HL-60 (cell line): Measurements from ENCODE around the gene GREB1.

Experiments
- DNase-seq, 2 experiments: peaks; one replicate each; pipeline ENCODE4 v3.0.0-alpha.2; 2010 to 2020; ENCODE audit warnings: low read depth in 1 of 2, low spot score in 1 of 2
- H3K27ac ChIP-seq: fragments of 250-450 bp; sonication (Bioruptor Pico); replicated peaks from 2 replicates; pipeline ENCODE4 v1.5.1; 2020; ENCODE audit warnings: mild to moderate bottlenecking, moderate library complexity
- H3K27me3 ChIP-seq: fragments of 250-450 bp; sonication (Bioruptor Pico); 2 replicates; pipeline ENCODE4 v1.5.1; 2021; ENCODE audit warnings: mild to moderate bottlenecking, moderate library complexity; ENCODE audit not compliant: insufficient read depth, poor library complexity, severe bottlenecking
- H3K4me3 ChIP-seq: replicated peaks from 2 replicates; pipeline ENCODE4 v1.5.1; 2011; ENCODE audit warnings: mild to moderate bottlenecking, control low read depth, low read length; ENCODE audit not compliant: insufficient read depth
- GABPA ChIP-seq: IDR thresholded peaks from 2 replicates; pipeline ENCODE4 v1.6.1; 2012; ENCODE audit warnings: low read depth
- POLR2AphosphoS5 ChIP-seq: IDR thresholded peaks from 2 replicates; pipeline ENCODE4 v1.6.1; 2012; ENCODE audit warnings: low read depth
- SPI1 ChIP-seq: IDR thresholded peaks from 2 replicates; pipeline ENCODE4 v1.6.1; 2012; ENCODE audit warnings: low read depth, mild to moderate bottlenecking, borderline replicate concordance
- TF ChIP-seq, protein P1 (sequence below): IDR thresholded peaks from one replicate; pipeline ENCODE4 v1.5.1; 2011; ENCODE audit warnings: low read length, control low read depth, inconsistent platforms; ENCODE audit not compliant: insufficient read depth
- TF ChIP-seq, protein P2 (sequence below): IDR thresholded peaks from 2 replicates; pipeline ENCODE4 v1.6.1; 2012; ENCODE audit warnings: low read depth; ENCODE audit not compliant: insufficient replicate concordance

Gene GREB1

DNA sequence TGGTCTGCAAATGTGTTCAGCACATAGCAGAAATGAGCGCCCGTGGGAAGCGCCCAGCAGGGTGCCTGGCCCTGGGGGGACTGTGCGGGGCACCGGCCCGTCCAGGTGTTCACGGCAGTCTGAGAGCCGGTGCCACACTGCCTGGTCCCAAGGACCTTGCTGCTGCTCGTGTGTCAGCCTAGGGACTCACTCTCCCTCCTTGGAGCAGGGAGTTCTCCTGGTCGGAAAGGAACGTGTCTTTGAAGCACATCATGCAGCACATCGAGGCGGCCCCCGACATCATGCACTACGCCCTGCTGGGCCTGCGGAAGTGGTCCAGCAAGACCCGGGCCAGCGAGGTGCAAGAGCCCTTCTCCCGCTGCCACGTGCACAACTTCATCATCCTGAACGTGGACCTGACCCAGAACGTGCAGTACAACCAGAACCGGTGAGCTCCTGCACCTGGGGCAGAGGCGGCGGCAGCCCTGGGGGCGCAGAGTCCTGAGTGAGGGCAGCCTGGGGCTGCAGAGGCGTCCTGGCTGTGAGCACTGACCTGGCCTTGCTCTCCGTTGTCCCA, 100.2 kb downstream of the GREB1 start:
- Histone ChIP-seq H3K27ac (no peak overlapping the region), H3K4me3 (no peak overlapping the region), H3K27me3 (no peaks in the 10 kb centered on the region)
- DNase-seq, result no peak
- no peak for TF ChIP-seq POLR2AphosphoS5
- TF ChIP-seq GABPA, result no peak
- TF ChIP-seq, protein P1, sequence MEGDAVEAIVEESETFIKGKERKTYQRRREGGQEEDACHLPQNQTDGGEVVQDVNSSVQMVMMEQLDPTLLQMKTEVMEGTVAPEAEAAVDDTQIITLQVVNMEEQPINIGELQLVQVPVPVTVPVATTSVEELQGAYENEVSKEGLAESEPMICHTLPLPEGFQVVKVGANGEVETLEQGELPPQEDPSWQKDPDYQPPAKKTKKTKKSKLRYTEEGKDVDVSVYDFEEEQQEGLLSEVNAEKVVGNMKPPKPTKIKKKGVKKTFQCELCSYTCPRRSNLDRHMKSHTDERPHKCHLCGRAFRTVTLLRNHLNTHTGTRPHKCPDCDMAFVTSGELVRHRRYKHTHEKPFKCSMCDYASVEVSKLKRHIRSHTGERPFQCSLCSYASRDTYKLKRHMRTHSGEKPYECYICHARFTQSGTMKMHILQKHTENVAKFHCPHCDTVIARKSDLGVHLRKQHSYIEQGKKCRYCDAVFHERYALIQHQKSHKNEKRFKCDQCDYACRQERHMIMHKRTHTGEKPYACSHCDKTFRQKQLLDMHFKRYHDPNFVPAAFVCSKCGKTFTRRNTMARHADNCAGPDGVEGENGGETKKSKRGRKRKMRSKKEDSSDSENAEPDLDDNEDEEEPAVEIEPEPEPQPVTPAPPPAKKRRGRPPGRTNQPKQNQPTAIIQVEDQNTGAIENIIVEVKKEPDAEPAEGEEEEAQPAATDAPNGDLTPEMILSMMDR, result no peak
- no peak for TF ChIP-seq SPI1
- TF ChIP-seq, protein P2, sequence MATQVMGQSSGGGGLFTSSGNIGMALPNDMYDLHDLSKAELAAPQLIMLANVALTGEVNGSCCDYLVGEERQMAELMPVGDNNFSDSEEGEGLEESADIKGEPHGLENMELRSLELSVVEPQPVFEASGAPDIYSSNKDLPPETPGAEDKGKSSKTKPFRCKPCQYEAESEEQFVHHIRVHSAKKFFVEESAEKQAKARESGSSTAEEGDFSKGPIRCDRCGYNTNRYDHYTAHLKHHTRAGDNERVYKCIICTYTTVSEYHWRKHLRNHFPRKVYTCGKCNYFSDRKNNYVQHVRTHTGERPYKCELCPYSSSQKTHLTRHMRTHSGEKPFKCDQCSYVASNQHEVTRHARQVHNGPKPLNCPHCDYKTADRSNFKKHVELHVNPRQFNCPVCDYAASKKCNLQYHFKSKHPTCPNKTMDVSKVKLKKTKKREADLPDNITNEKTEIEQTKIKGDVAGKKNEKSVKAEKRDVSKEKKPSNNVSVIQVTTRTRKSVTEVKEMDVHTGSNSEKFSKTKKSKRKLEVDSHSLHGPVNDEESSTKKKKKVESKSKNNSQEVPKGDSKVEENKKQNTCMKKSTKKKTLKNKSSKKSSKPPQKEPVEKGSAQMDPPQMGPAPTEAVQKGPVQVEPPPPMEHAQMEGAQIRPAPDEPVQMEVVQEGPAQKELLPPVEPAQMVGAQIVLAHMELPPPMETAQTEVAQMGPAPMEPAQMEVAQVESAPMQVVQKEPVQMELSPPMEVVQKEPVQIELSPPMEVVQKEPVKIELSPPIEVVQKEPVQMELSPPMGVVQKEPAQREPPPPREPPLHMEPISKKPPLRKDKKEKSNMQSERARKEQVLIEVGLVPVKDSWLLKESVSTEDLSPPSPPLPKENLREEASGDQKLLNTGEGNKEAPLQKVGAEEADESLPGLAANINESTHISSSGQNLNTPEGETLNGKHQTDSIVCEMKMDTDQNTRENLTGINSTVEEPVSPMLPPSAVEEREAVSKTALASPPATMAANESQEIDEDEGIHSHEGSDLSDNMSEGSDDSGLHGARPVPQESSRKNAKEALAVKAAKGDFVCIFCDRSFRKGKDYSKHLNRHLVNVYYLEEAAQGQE, result no peak

DNA sequence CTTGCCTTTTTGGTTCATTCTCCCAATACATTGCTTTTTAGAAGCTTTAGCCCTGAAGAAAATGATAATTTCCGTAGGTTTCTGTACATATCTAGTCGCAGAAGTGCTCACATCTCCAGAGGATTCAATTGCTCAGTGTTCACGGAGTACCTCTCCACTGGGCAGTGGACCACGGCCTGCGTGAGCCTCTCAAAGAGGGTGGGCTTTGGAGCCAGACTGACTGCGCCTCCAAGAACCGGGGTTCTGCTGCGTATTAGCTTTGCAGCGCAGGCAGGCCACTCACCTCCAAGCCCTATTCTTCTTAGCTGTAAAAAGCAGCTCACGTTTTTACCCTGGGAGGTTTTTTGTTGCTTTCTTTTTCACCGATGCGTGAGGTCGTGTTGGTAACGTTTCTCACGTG, 100.7 kb downstream of the GREB1 start:
- H3K27ac ChIP-seq, result no peak overlapping the region

DNA sequence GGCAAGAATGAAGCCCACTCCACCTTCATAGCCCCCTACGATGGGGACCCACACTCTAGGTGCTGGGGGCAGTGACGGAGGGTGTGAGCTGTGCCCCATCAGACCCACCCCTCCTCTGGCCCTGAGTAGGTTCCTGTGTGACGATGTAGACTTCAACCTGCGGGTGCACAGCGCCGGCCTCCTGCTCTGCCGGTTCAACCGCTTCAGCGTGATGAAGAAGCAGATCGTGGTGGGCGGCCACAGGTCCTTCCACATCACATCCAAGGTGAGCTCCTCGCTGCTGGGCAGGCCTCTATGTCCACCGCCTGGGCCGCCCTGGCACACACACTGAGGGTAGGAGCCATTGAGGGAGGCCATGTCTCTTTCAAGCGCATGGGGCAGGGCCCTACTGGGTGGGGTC, 101.3 kb downstream of the GREB1 start:
- no peaks in the 10 kb centered on the region for H3K27me3 ChIP-seq

More for the DNA sequence above, 100.7 kb downstream of the GREB1 start:
- Histone ChIP-seq H3K4me3 (no peak overlapping the region), H3K27me3 (no peaks in the 10 kb centered on the region)
- DNase-seq, result no peak
- TF ChIP-seq, protein P2, result no peak
- TF ChIP-seq GABPA (no peak), SPI1 (no peak), POLR2AphosphoS5 (no peak)
- TF ChIP-seq, protein P1, result no peak

More for the DNA sequence above, 101.3 kb downstream of the GREB1 start:
- H3K27ac ChIP-seq, result no peak overlapping the region
- H3K4me3 ChIP-seq, result no peak overlapping the region
- DNase-seq, result no peak
- TF ChIP-seq POLR2AphosphoS5 (no peak), GABPA (no peak), SPI1 (no peak)
- TF ChIP-seq, protein P1, result no peak
- TF ChIP-seq, protein P2, result no peak
